Endothelial cell of umbilical vein (primary cell): ENCODE data around the gene PFN3.

Experiments
- MYC ChIP-seq: IDR thresholded peaks from one replicate; pipeline ENCODE4 v1.6.1; 2011; ENCODE audit warnings: mild to moderate bottlenecking, low read depth, low read length
- POLR2AphosphoS5 ChIP-seq: IDR thresholded peaks from 2 replicates; pipeline ENCODE4 v1.6.1; 2012; ENCODE audit warnings: low read depth, mild to moderate bottlenecking, control low read depth, low read length, moderate library complexity; ENCODE audit not compliant: insufficient read depth
- TF ChIP-seq, protein P1 (sequence below), 2 donors: IDR thresholded peaks; 1 replicate in 1 of 2; 2 replicates in 1 of 2; pipeline ENCODE4 v1.5.1; 2011; ENCODE audit warnings: low read length in 2 of 2, mild to moderate bottlenecking in 2 of 2, moderate library complexity in 2 of 2, control low read depth in 1 of 2, inconsistent platforms in 1 of 2, low read depth in 1 of 2; ENCODE audit not compliant: insufficient read depth in 1 of 2; ENCODE audit errors: extremely low read depth in 1 of 2
- TF ChIP-seq, protein P2 (sequence below): IDR thresholded peaks from 2 replicates; pipeline ENCODE4 v1.6.1; 2011; ENCODE audit not compliant: insufficient read depth, insufficient read length

DNA sequence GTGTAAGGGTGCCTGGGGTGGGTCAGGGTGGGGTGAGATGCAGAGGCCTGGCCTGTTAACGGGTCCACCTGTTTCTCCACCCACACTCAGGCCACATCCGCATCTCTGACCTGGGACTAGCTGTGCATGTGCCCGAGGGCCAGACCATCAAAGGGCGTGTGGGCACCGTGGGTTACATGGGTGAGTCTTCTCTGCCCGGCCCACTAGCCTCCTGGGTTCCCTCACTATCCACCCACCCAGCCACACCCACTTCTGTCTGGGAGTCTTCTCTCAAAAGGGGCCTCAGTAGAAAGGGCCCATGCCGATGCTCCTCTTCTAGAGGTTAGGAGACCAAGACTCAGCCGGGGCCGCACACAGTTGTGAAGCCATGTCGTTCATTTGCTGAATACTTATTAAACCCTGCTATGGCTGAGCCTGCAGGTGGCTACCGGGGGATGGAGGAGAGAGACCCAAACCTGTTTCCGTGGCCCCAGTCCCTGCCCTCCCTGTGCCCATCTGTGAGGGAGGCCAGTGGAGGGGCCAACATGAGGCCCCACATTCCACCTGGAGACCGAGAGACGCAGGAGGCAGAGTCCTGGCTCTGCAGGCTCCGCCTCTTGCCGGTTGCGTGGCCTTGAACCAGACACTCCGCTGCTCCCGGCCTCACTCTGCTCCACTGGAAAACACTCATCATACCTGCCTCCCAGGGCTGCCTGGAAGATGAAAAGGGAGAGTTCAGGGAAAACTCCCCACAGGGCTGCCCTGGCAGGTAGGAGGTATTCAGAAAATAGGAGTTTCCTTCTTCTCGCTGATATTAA, 34.7 kb upstream of the PFN3 start:
- TF ChIP-seq, protein P1, sequence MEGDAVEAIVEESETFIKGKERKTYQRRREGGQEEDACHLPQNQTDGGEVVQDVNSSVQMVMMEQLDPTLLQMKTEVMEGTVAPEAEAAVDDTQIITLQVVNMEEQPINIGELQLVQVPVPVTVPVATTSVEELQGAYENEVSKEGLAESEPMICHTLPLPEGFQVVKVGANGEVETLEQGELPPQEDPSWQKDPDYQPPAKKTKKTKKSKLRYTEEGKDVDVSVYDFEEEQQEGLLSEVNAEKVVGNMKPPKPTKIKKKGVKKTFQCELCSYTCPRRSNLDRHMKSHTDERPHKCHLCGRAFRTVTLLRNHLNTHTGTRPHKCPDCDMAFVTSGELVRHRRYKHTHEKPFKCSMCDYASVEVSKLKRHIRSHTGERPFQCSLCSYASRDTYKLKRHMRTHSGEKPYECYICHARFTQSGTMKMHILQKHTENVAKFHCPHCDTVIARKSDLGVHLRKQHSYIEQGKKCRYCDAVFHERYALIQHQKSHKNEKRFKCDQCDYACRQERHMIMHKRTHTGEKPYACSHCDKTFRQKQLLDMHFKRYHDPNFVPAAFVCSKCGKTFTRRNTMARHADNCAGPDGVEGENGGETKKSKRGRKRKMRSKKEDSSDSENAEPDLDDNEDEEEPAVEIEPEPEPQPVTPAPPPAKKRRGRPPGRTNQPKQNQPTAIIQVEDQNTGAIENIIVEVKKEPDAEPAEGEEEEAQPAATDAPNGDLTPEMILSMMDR (IDR thresholded peaks at IDR 0.05; ENCODE audit: extremely low read depth in 1 of 2, insufficient read depth in 1 of 2, low read depth in 1 of 2, low read length in 2 of 2), result no peak
- TF ChIP-seq MYC (no peak), POLR2AphosphoS5 (no peak)
- TF ChIP-seq, protein P2, sequence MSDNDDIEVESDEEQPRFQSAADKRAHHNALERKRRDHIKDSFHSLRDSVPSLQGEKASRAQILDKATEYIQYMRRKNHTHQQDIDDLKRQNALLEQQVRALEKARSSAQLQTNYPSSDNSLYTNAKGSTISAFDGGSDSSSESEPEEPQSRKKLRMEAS, result no peak
